GM12891 (cell line): ENCODE results near the gene BHLHE40.

Experiments
- POLR2A ChIP-seq: IDR thresholded peaks from 2 replicates; pipeline ENCODE4 v1.6.1; 2011; ENCODE audit warnings: low read depth, low read length, control low read depth
- POU2F2 ChIP-seq: IDR thresholded peaks from 2 replicates; pipeline ENCODE4 v1.6.1; 2011; ENCODE audit warnings: low read depth, mild to moderate bottlenecking, control low read depth, low read length, moderate library complexity

- TF ChIP-seq POLR2A (peak; percentile 61), POU2F2 (peak; percentile 19)
Measured at GRCh38 chr3:4978204-4978965, 852 bp upstream of the BHLHE40 start.
